Left renal cortex interstitium (tissue), 4 donors: Measurements from ENCODE around the gene FAM193B. TPM values are rescaled to one million over a fixed set of nuclear protein-coding genes. Genes with fewer than 3 reads are reported as not detected.
"Not testable (repeated sequence)": the region's sequence is repeated elsewhere in the genome, so short reads cannot be mapped to it uniquely, and the experiment has no call there.

Experiments
- DNase-seq, 4 donors: peaks; one replicate each; pipeline ENCODE4 v3.0.0-alpha.2; 2013; ENCODE audit warnings: low read depth in 4 of 4, low spot score in 2 of 4, missing footprints in 1 of 4
- polyA plus RNA-seq, 4 donors: library from polyadenylated mRNA; unstranded; fragments of 120-200 nt; gene quantifications; one replicate each; pipeline ENCODE4 v1.2.1, GENCODE V29; 2013; ENCODE audit not compliant: insufficient read length in 4 of 4

FAM193B gene
- polyA plus RNA-seq, 4 donors, result 51.0 to 145 (median 87.2) TPM

- DNase-seq, result no peak
Observed at GRCh38 chr5:177540438-177540837, 13.9 kb downstream of the FAM193B start.

- DNase-seq, result no peak
Observed at GRCh38 chr5:177539411-177539810, 15.0 kb downstream of the FAM193B start.

GRCh38 chr5:177538876-177539275 lies 15.5 kb downstream of the FAM193B start:
- no peak for DNase-seq

GRCh38 chr5:177537389-177538361 lies 16.7 kb downstream of the FAM193B start:
- no peak for DNase-seq

GRCh38 chr5:177536386-177536785 lies 18.0 kb downstream of the FAM193B start:
- DNase-seq, result no peak

GRCh38 chr5:177535125-177535524 lies 19.2 kb downstream of the FAM193B start:
- DNase-seq, result no peak

- not testable (repeated sequence) for DNase-seq
Observed at GRCh38 chr5:177534433-177534832, 19.9 kb downstream of the FAM193B start.

GRCh38 chr5:177531209-177531940 lies 23.0 kb downstream of the FAM193B start:
- no peak for DNase-seq

GRCh38 chr5:177530638-177531037 lies 23.7 kb downstream of the FAM193B start:
- DNase-seq, result no peak

- DNase-seq, result no peak
Observed at GRCh38 chr5:177529247-177530203, 24.8 kb downstream of the FAM193B start.

GRCh38 chr5:177528631-177529030 lies 25.7 kb downstream of the FAM193B start:
- DNase-seq, result no peak

GRCh38 chr5:177527595-177527994 lies 26.8 kb downstream of the FAM193B start:
- DNase-seq, result no peak

GRCh38 chr5:177526791-177527190 lies 27.6 kb downstream of the FAM193B start:
- DNase-seq, result no peak

- no peak for DNase-seq
Observed at GRCh38 chr5:177526191-177526590, 28.2 kb downstream of the FAM193B start.

- no peak for DNase-seq
Observed at GRCh38 chr5:177524941-177525655, 29.3 kb downstream of the FAM193B start.

GRCh38 chr5:177524539-177524900 lies 29.8 kb downstream of the FAM193B start:
- DNase-seq, result no peak

- no peak for DNase-seq
Observed at GRCh38 chr5:177523711-177524538, 30.4 kb downstream of the FAM193B start.

- no peak for DNase-seq
Observed at GRCh38 chr5:177520916-177521513, 33.3 kb downstream of the FAM193B start.

GRCh38 chr5:177520271-177520670 lies 34.1 kb downstream of the FAM193B start:
- no peak for DNase-seq
